GM23338 (cell line): ENCODE measurements around the gene CHMP4A. TPM values are rescaled to one million over a fixed set of nuclear protein-coding genes. Genes with fewer than 3 reads are reported as not detected.

Experiments used
- ATAC-seq: fragments of 200-7000 bp; cut with Tn5 transposase; 3 replicates; pipeline ENCODE4 v1.9.1; 2020
- DNase-seq: peaks from one replicate; pipeline ENCODE4 v3.0.0-alpha.2; 2015; ENCODE audit warnings: low spot score
- H2AFZ ChIP-seq: fragments of 200-600 bp; sonication (generic); 2 replicates; pipeline ENCODE4 v1.8.0; 2016; ENCODE audit warnings: antibody characterized with exemption, mild to moderate bottlenecking, moderate library complexity
- H3F3A ChIP-seq: fragments of 200-600 bp; sonication (generic); replicated peaks from 2 replicates; pipeline ENCODE4 v1.8.0; 2017; ENCODE audit warnings: antibody characterized with exemption, mixed run types, low read depth
- H3K27ac ChIP-seq: fragments of 200-600 bp; sonication (generic); 2 replicates; pipeline ENCODE4 v1.6.1; 2016; ENCODE audit warnings: low read depth
- H3K27me3 ChIP-seq: fragments of 200-600 bp; sonication (generic); 2 replicates; pipeline ENCODE4 v1.8.0; 2016; ENCODE audit warnings: mild to moderate bottlenecking, mixed run types, moderate library complexity; ENCODE audit not compliant: insufficient read depth
- H3K36me3 ChIP-seq: fragments of 200-600 bp; sonication (generic); 2 replicates; pipeline ENCODE4 v1.8.0; 2016; ENCODE audit warnings: mild to moderate bottlenecking; ENCODE audit not compliant: insufficient read depth
- H3K4me1 ChIP-seq: fragments of 200-600 bp; sonication (generic); 2 replicates; pipeline ENCODE4 v1.8.0; 2016; ENCODE audit warnings: mild to moderate bottlenecking, moderate library complexity; ENCODE audit not compliant: insufficient read depth
- H3K4me2 ChIP-seq: fragments of 200-600 bp; sonication (generic); 2 replicates; pipeline ENCODE4 v1.7.1; 2017; ENCODE audit warnings: mixed run types
- H3K4me3 ChIP-seq: fragments of 200-600 bp; sonication (generic); 2 replicates; pipeline ENCODE4 v1.6.1; 2016; ENCODE audit warnings: mixed run types
- H3K79me2 ChIP-seq: fragments of 200-600 bp; sonication (generic); replicated peaks from 2 replicates; pipeline ENCODE4 v1.8.0; 2017; ENCODE audit warnings: mild to moderate bottlenecking; ENCODE audit not compliant: insufficient read depth
- H3K9me2 ChIP-seq: fragments of 200-600 bp; sonication (generic); 2 replicates; pipeline ENCODE4 v1.8.0; 2017; ENCODE audit not compliant: insufficient read depth
- H4K20me1 ChIP-seq: fragments of 200-600 bp; sonication (generic); replicated peaks from 2 replicates; pipeline ENCODE4 v1.8.0; 2017; ENCODE audit warnings: mild to moderate bottlenecking; ENCODE audit not compliant: insufficient read depth
- H3K27ac Mint-ChIP-seq: 2 replicates; pipeline ENCODE4 v1.8.0; 2020; ENCODE audit warnings: inconsistent platforms, mild to moderate bottlenecking, moderate library complexity, mixed read lengths
- H3K27me3 Mint-ChIP-seq: 3 replicates; pipeline ENCODE4 v1.8.0; 2022; ENCODE audit warnings: low read depth, mild to moderate bottlenecking, moderate library complexity, mixed read lengths, inconsistent platforms; ENCODE audit not compliant: insufficient read depth, poor library complexity
- H3K36me3 Mint-ChIP-seq: 3 replicates; pipeline ENCODE4 v1.8.0; 2021; ENCODE audit warnings: low read depth, mild to moderate bottlenecking, inconsistent platforms, moderate library complexity, mixed read lengths
- H3K4me1 Mint-ChIP-seq: 3 replicates; pipeline ENCODE4 v1.8.0; 2020; ENCODE audit warnings: mild to moderate bottlenecking, inconsistent platforms, mixed read lengths
- H3K4me3 Mint-ChIP-seq: 3 replicates; pipeline ENCODE4 v1.8.0; 2021; ENCODE audit warnings: moderate library complexity, mild to moderate bottlenecking, inconsistent platforms, mixed read lengths
- H3K9me3 Mint-ChIP-seq: 3 replicates; pipeline ENCODE4 v1.8.0; 2020; ENCODE audit warnings: moderate library complexity, mild to moderate bottlenecking, inconsistent platforms, mixed read lengths
- CREB1 ChIP-seq: fragments of 250-450 bp; sonication (Bioruptor Pico); IDR thresholded peaks from 2 replicates; pipeline ENCODE4 v1.5.0; 2020; ENCODE audit warnings: low read depth, mild to moderate bottlenecking, moderate library complexity
- EZH2 ChIP-seq: fragments of 200-600 bp; sonication (generic); IDR thresholded peaks from one replicate; pipeline ENCODE4 v1.8.0; 2017; ENCODE audit warnings: antibody characterized with exemption, mild to moderate bottlenecking, low read depth; ENCODE audit not compliant: unreplicated experiment
- EZH2phosphoT487 ChIP-seq: fragments of 200-600 bp; sonication (generic); IDR thresholded peaks from one replicate; pipeline ENCODE4 v1.8.1; 2018; ENCODE audit warnings: antibody characterized with exemption; ENCODE audit not compliant: unreplicated experiment
- JUNB ChIP-seq: IDR thresholded peaks from one replicate; pipeline ENCODE4 v1.6.1; 2016; ENCODE audit warnings: antibody characterized with exemption; ENCODE audit not compliant: unreplicated experiment
- NANOG ChIP-seq: IDR thresholded peaks from 2 replicates; pipeline ENCODE4 v1.6.1; 2016; ENCODE audit warnings: antibody characterized with exemption, borderline replicate concordance
- POLR2AphosphoS5 ChIP-seq: IDR thresholded peaks from 2 replicates; pipeline ENCODE4 v1.6.1; 2016; ENCODE audit warnings: antibody characterized with exemption, low read depth
- REST ChIP-seq: IDR thresholded peaks from one replicate; pipeline ENCODE4 v1.6.1; 2018; ENCODE audit warnings: antibody characterized with exemption; ENCODE audit not compliant: unreplicated experiment
- STAT1 ChIP-seq: IDR thresholded peaks from one replicate; pipeline ENCODE4 v1.6.1; 2016; ENCODE audit warnings: antibody characterized with exemption; ENCODE audit not compliant: unreplicated experiment
- ZNF114 ChIP-seq: fragments of 250-450 bp; sonication (Bioruptor Pico); IDR thresholded peaks from 2 replicates; pipeline ENCODE4 v1.5.0; 2020; ENCODE audit warnings: mild to moderate bottlenecking, moderate library complexity
- ZNF331 ChIP-seq: fragments of 250-450 bp; sonication (Bioruptor Pico); IDR thresholded peaks from 2 replicates; pipeline ENCODE4 v1.5.0; 2020; ENCODE audit warnings: low read depth, mild to moderate bottlenecking, moderate library complexity
- polyA plus RNA-seq: library from polyadenylated mRNA; unstranded; fragments of >200 nt; fragmentation: Nextera tagmentation; extraction: Ambion mirVana; gene quantifications from 2 replicates; pipeline ENCODE4 v1.2.1, GENCODE V29; 2016
- total RNA-seq: library from RNA; depleted of rRNA; stranded (reverse); fragments of >200 nt; shearing (Covaris generic); gene quantifications from 2 replicates; pipeline ENCODE4 v1.2.3, GENCODE V29; 2014
- TF ChIP-seq, protein P1 (sequence below): fragments of 250-450 bp; sonication (Bioruptor Pico); IDR thresholded peaks from 2 replicates; pipeline ENCODE4 v1.5.0; 2020; ENCODE audit warnings: mild to moderate bottlenecking, moderate library complexity
- TF ChIP-seq, protein P2 (sequence below): IDR thresholded peaks from 2 replicates; pipeline ENCODE4 v1.6.1; 2016; ENCODE audit warnings: antibody characterized with exemption
- TF ChIP-seq, protein P3 (sequence below), 2 experiments: fragments of 200-600 bp in 1 of 2; sonication (generic) in 1 of 2; conservative IDR thresholded peaks; 2 replicates each; pipeline versions ENCODE4 v1.5.1 to v1.6.1; 2016 to 2017; ENCODE audit warnings: antibody characterized with exemption in 2 of 2, low read depth in 2 of 2, mild to moderate bottlenecking in 2 of 2, moderate library complexity in 1 of 2

Gene CHMP4A
- total and polyA plus RNA-seq, 2 experiments from 2014 or later, result 19.3 to 36.9 TPM

GRCh38 chr14:24172261-24172860 lies 40.9 kb downstream of the CHMP4A start:
- no peaks in the 10 kb centered on the region for H3K36me3 ChIP-seq
- peak overlapping the region; percentile 100 for H3K4me2 ChIP-seq
- 0 out of 2 replicates have a peak, but pooled peaks cover 3% of the 10 kb centered on the region for H3K4me1 ChIP-seq
- no peaks in the 10 kb centered on the region; the same call in 1 of the 2 replicates for H4K20me1 ChIP-seq
- H3K27ac ChIP-seq, result no peak overlapping the region
- H3F3A ChIP-seq, result peaks cover 7% of the 10 kb centered on the region; the same call in 1 of the 2 replicates
- DNase-seq, result peak; percentile 51
- peak; percentile 16 for ATAC-seq
- TF ChIP-seq POLR2AphosphoS5 (no peak), STAT1 (no peak), JUNB (no peak), EZH2 (no peak), CREB1 (CRISPR knock-in tag) (no peak), NANOG (no peak), ZNF331 (CRISPR knock-in tag) (no peak), REST (no peak), ZNF114 (no peak), EZH2phosphoT487 (no peak)
- TF ChIP-seq, protein P1, sequence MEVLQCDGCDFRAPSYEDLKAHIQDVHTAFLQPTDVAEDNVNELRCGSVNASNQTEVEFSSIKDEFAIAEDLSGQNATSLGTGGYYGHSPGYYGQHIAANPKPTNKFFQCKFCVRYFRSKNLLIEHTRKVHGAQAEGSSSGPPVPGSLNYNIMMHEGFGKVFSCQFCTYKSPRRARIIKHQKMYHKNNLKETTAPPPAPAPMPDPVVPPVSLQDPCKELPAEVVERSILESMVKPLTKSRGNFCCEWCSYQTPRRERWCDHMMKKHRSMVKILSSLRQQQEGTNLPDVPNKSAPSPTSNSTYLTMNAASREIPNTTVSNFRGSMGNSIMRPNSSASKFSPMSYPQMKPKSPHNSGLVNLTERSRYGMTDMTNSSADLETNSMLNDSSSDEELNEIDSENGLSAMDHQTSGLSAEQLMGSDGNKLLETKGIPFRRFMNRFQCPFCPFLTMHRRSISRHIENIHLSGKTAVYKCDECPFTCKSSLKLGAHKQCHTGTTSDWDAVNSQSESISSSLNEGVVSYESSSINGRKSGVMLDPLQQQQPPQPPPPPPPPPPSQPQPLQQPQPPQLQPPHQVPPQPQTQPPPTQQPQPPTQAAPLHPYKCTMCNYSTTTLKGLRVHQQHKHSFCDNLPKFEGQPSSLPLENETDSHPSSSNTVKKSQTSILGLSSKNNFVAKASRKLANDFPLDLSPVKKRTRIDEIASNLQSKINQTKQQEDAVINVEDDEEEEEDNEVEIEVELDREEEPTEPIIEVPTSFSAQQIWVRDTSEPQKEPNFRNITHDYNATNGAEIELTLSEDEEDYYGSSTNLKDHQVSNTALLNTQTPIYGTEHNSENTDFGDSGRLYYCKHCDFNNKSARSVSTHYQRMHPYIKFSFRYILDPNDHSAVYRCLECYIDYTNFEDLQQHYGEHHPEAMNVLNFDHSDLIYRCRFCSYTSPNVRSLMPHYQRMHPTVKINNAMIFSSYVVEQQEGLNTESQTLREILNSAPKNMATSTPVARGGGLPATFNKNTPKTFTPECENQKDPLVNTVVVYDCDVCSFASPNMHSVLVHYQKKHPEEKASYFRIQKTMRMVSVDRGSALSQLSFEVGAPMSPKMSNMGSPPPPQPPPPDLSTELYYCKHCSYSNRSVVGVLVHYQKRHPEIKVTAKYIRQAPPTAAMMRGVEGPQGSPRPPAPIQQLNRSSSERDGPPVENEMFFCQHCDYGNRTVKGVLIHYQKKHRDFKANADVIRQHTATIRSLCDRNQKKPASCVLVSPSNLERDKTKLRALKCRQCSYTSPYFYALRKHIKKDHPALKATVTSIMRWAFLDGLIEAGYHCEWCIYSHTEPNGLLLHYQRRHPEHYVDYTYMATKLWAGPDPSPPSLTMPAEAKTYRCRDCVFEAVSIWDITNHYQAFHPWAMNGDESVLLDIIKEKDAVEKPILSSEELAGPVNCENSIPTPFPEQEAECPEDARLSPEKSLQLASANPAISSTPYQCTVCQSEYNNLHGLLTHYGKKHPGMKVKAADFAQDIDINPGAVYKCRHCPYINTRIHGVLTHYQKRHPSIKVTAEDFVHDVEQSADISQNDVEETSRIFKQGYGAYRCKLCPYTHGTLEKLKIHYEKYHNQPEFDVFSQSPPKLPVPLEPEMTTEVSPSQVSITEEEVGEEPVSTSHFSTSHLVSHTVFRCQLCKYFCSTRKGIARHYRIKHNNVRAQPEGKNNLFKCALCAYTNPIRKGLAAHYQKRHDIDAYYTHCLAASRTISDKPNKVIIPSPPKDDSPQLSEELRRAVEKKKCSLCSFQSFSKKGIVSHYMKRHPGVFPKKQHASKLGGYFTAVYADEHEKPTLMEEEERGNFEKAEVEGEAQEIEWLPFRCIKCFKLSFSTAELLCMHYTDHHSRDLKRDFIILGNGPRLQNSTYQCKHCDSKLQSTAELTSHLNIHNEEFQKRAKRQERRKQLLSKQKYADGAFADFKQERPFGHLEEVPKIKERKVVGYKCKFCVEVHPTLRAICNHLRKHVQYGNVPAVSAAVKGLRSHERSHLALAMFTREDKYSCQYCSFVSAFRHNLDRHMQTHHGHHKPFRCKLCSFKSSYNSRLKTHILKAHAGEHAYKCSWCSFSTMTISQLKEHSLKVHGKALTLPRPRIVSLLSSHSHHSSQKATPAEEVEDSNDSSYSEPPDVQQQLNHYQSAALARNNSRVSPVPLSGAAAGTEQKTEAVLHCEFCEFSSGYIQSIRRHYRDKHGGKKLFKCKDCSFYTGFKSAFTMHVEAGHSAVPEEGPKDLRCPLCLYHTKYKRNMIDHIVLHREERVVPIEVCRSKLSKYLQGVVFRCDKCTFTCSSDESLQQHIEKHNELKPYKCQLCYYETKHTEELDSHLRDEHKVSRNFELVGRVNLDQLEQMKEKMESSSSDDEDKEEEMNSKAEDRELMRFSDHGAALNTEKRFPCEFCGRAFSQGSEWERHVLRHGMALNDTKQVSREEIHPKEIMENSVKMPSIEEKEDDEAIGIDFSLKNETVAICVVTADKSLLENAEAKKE (CRISPR knock-in tag), result no peak
- TF ChIP-seq, protein P2, sequence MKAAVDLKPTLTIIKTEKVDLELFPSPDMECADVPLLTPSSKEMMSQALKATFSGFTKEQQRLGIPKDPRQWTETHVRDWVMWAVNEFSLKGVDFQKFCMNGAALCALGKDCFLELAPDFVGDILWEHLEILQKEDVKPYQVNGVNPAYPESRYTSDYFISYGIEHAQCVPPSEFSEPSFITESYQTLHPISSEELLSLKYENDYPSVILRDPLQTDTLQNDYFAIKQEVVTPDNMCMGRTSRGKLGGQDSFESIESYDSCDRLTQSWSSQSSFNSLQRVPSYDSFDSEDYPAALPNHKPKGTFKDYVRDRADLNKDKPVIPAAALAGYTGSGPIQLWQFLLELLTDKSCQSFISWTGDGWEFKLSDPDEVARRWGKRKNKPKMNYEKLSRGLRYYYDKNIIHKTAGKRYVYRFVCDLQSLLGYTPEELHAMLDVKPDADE, result no peak
- TF ChIP-seq, protein P3, sequence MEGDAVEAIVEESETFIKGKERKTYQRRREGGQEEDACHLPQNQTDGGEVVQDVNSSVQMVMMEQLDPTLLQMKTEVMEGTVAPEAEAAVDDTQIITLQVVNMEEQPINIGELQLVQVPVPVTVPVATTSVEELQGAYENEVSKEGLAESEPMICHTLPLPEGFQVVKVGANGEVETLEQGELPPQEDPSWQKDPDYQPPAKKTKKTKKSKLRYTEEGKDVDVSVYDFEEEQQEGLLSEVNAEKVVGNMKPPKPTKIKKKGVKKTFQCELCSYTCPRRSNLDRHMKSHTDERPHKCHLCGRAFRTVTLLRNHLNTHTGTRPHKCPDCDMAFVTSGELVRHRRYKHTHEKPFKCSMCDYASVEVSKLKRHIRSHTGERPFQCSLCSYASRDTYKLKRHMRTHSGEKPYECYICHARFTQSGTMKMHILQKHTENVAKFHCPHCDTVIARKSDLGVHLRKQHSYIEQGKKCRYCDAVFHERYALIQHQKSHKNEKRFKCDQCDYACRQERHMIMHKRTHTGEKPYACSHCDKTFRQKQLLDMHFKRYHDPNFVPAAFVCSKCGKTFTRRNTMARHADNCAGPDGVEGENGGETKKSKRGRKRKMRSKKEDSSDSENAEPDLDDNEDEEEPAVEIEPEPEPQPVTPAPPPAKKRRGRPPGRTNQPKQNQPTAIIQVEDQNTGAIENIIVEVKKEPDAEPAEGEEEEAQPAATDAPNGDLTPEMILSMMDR (conservative IDR thresholded peaks at IDR 0.05; ENCODE audit: low read depth in 2 of 2), result no peak
- Mint-ChIP-seq H3K36me3 (peaks cover 16% of the 10 kb centered on the region; the same call in 2 of the 3 replicates), H3K27me3 (peaks cover 19% of the 10 kb centered on the region), H3K9me3 (no peaks in the 10 kb centered on the region), H3K4me3 (peak overlapping the region; percentile 87), H3K27ac (no peak overlapping the region), H3K4me1 (peaks cover 4% of the 10 kb centered on the region; the same call in 1 of the 3 replicates)
- no peaks in the 10 kb centered on the region for H3K79me2 ChIP-seq
- no peaks in the 10 kb centered on the region for H3K9me2 ChIP-seq
- no peaks in the 10 kb centered on the region for H3K27me3 ChIP-seq
- peak overlapping the region; percentile 81 for H3K4me3 ChIP-seq
- H2AFZ ChIP-seq, result peak overlapping the region; percentile 99
